Right renal cortex interstitium (tissue), 3 donors: ENCODE data around the gene ANXA1. TPM values are rescaled to one million over a fixed set of nuclear protein-coding genes. Genes with fewer than 3 reads are reported as not detected.
A peak's percentile ranks its signal among the peaks of the same experiment; 100 is the strongest.
"Not testable (repeated sequence)": the region's sequence is repeated elsewhere in the genome, so short reads cannot be mapped to it uniquely, and the experiment has no call there.

ENCODE experiments used
- DNase-seq, 3 donors: peaks; one replicate each; pipeline ENCODE4 v3.0.0-alpha.2; 2013; ENCODE audit warnings: low read depth in 3 of 3, low spot score in 2 of 3
- polyA plus RNA-seq, 3 donors: library from polyadenylated mRNA; unstranded; fragments of 120-200 nt; gene quantifications; one replicate each; pipeline ENCODE4 v1.2.1, GENCODE V29; 2013; ENCODE audit not compliant: insufficient read length in 3 of 3

Gene ANXA1
- 10 to 100 TPM; 28.5 to 30.3 (median 30.3) TPM for polyA plus RNA-seq

GRCh38 chr9:73151653-73152542 is at the start of gene ANXA1:
Gene ANXA1 (plus strand): TSS chr9:73151865. CDS start chr9:73158536, 6,671 bp downstream.
- no peak for DNase-seq

GRCh38 chr9:73104342-73104741 is 47.3 kb upstream of the ANXA1 start:
- no peak for DNase-seq

DNA sequence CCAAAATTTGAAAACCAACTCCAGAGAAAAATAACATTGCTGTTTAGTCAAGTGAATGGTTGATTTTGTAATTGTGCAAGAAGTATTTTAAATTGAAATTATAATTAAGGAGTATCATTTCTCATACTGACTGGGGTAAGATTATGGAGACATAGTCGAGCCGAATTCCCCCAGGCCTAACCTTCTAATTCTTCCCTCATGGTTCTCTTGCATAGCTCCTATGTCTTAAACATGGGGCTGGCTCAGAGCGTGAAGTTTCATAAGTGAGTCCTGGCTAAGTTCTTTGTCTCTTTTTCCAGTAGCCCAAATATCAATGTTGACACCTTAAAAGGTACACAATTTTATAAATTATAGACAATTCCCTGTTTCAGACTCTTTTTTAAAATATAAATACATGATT is 46.7 kb upstream of the ANXA1 start:
- no peak for DNase-seq

DNA sequence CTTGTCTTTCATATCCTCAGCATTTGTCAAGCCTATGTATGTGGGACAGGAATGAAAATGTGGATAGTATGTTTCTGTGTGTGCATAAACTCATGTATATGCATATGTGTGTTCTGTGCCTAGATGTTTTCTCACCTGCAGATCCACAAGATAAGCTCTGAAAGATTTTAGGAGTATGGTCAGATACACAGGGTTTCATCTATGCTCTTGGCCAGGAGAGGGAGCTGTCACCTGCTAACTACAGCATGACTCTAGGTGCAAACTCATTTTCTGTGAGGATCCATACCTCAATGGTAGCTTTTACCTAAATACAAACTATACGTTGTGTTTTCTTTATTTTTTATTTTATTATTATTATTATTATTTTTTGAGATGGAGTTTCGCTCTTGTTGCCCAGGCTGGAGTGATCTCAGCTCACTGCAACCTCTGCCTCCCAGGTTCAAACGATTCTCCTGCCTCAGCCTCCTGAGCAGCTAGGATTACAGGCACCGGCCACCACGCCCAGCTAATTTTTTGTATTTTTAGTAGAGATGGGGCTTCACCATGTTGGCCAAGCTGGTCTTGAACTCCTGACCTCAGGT is 44.1 kb upstream of the ANXA1 start:
- DNase-seq = not testable (repeated sequence)

- DNase-seq = no peak
Observed at GRCh38 chr9:73114058-73114457, 37.6 kb upstream of the ANXA1 start.

GRCh38 chr9:73114958-73115357 is 36.7 kb upstream of the ANXA1 start:
- DNase-seq = no peak

GRCh38 chr9:73116031-73116430 is 35.6 kb upstream of the ANXA1 start:
- DNase-seq = no peak

- no peak for DNase-seq
Observed at GRCh38 chr9:73116880-73117279, 34.8 kb upstream of the ANXA1 start.

DNA sequence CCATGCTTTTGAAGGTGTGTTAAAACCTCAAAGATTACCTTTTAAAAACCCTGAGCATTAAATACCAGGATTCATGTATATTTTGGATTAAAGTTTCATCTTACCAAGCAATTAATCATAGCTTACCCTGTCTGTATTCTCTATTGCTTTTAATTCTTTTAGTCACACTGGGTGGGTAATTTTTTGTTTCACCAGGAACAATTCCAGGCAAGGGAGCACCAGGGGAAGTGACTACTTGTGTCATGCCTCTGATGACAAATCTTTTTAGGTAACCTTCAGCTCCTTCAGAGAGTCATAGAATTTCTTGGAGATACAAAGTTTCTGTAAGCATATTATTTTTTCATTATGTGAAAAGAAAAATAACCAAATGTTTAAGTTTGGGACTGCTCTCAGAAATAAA is 33.4 kb upstream of the ANXA1 start:
- DNase-seq = no peak

GRCh38 chr9:73118898-73119554 is 32.6 kb upstream of the ANXA1 start:
- DNase-seq = no peak

DNA sequence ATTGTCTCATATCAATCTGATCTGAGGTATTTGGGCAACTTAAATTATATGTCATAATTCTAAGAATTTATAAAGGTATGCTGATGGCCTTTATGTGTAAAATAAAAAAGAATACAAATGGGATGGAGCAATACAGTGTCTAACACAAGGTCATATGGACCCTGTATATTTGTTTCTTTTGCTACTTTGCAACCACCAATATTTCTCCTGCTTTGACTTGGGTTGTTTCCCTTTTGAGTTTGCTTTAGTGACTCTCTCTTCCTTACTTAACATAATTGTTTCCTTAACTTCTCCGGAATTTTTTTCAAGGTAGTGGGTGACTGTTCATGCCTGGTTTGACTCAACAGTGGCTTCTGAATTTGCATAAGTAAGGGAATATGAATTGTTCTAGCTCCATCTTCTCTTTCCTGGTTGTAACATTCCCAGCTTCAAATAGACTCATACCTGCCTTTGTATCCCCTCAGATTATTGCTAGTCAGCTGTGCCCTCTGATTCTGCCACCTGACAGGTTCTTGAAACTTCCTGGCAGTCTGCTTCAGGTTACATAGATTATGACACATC is 30.2 kb upstream of the ANXA1 start:
- DNase-seq = no peak

- DNase-seq = no peak
Observed at GRCh38 chr9:73125651-73126050, 26.0 kb upstream of the ANXA1 start.

- DNase-seq = no peak
Observed at GRCh38 chr9:73129941-73130685, 21.6 kb upstream of the ANXA1 start.

- no peak for DNase-seq
Observed at GRCh38 chr9:73131461-73131860, 20.2 kb upstream of the ANXA1 start.

GRCh38 chr9:73132034-73132776 is 19.5 kb upstream of the ANXA1 start:
- DNase-seq = peak in 2 of 3 donors; percentile 56 to 65

- no peak for DNase-seq
Observed at GRCh38 chr9:73133022-73133651, 18.5 kb upstream of the ANXA1 start.

GRCh38 chr9:73133921-73134407 is 17.7 kb upstream of the ANXA1 start:
- no peak for DNase-seq

DNA sequence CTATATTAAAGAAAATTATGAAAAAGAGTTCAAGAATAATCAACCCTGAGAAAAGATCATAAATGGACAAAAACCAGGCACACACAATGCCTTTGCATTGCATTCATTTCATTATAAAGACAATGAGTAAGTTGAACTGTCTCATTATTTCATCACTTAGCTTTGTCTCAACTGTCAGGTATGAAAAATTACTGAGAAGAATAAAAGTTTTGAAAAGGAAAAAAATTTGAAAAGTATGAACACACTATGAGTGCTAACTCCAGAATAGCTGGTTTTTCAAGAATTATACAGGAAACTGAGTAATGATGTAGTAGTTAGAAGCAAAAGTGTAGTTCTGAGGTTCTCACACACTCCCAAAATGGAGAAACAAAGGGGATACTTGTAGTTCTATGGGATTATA is 16.3 kb upstream of the ANXA1 start:
- DNase-seq = no peak

DNA sequence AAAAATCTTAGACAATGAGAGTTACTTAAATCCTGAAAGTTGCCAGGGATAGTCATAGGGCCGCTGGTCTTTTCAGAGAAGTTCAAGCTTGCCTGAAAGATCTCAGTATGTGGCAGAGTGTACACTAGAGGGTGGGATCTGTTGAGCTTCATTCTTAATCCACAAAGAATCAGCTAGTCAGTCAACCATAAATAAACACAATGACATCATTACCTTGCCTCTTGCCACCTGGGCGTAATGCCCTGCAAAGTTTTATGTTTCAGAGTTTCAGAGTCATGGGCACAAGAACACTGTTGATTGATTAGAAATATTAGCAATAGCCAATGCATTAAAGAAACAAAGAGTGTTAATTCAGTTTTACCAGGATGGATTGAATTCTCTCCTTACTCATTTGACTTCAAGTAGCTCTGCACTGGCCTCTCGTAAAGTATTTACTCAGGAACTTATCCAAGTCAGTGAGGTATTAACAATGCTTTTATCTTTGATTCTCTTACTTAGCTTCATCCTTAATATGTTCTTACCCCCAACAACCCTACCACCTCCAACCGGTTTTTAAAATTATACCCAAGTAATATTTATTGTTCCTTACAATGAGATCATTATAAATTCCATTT is 14.3 kb upstream of the ANXA1 start:
- DNase-seq = no peak
